Measurements from ENCODE around the gene PRRC2A.
A peak's percentile ranks its signal among the peaks of the same experiment; 100 is the strongest.

Gene PRRC2A

GRCh38 chr6:31626952-31627351 is 6.4 kb downstream of the PRRC2A start:
- no peak for DNase-seq

- DNase-seq, result no peak
These were observed 7.3 kb downstream of the PRRC2A start for GRCh38 chr6:31627690-31628287.

- no peak for DNase-seq
These were observed 8.5 kb downstream of the PRRC2A start for GRCh38 chr6:31629014-31629413.

GRCh38 chr6:31630177-31630934 is 9.8 kb downstream of the PRRC2A start:
- no peak for DNase-seq

- no peak for DNase-seq
These were observed 10.7 kb downstream of the PRRC2A start for GRCh38 chr6:31631209-31631608.

DNA sequence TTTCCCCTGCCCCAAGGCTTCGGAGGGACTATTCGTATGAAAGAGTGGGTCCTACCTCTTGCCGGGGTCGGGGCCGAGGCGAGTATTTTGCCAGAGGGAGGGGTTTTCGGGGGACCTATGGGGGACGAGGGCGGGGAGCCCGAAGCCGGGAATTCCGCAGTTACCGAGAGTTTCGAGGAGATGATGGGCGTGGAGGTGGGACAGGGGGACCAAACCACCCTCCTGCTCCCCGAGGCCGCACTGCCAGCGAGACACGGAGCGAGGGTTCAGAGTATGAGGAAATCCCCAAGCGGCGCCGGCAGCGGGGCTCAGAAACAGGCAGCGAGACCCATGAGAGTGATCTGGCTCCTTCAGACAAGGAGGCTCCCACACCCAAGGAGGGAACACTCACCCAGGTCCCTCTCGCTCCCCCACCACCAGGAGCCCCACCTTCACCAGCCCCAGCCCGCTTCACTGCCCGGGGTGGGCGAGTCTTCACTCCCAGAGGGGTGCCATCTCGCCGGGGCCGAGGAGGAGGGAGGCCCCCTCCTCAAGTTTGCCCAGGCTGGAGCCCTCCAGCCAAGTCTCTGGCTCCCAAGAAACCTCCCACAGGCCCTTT is 11.3 kb downstream of the PRRC2A start:
- DNase-seq, result no peak

DNA sequence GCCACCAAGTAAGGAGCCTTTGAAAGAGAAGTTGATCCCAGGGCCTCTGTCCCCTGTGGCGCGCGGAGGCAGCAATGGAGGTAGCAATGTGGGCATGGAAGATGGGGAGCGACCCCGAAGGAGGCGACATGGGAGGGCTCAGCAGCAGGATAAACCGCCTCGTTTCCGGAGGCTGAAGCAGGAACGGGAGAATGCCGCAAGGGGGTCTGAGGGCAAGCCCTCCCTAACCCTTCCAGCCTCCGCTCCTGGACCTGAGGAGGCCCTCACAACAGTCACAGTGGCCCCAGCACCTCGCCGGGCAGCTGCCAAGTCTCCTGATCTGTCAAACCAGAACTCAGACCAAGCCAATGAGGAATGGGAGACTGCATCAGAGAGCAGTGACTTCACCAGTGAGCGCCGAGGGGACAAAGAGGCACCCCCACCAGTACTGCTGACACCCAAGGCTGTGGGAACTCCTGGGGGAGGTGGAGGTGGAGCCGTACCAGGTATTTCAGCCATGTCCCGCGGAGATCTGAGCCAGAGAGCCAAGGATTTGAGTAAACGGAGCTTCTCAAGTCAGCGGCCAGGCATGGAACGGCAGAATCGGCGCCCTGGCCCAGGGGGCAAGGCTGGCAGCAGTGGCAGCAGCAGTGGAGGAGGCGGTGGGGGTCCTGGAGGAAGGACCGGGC is 11.9 kb downstream of the PRRC2A start:
- DNase-seq, result no peak

GRCh38 chr6:31633447-31633846 is 12.9 kb downstream of the PRRC2A start:
- no peak for DNase-seq

GRCh38 chr6:31634131-31634530 is 13.6 kb downstream of the PRRC2A start:
- no peak for DNase-seq

DNA sequence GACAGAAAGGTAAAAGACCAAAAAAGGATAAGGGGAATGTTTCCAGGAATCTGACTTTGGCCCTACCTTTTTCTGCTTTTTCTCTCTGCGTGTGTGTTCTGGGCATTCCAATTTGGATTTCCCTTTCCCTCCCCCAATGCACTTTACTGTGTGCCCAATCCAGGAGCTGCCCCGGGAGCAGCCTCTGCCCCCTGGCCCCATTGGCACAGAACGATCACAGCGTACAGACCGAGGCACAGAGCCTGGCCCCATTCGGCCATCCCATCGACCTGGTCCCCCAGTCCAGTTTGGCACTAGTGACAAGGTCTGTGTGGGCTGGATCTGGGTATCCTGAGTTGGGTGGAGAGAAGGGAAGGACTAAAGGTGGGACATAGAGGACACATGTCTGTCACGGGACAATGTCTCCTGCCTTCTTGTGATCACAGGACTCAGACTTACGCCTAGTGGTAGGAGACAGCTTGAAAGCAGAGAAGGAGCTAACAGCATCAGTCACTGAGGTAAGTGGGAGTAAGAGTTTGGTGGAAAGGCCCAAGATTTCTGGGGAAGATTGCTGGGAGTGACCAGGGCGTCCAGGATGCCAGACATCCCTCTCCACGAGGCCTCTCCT is 14.6 kb downstream of the PRRC2A start:
- DNase-seq, result no peak

- DNase-seq, result no peak
These were observed 16.4 kb downstream of the PRRC2A start for GRCh38 chr6:31636698-31637596.

DNA sequence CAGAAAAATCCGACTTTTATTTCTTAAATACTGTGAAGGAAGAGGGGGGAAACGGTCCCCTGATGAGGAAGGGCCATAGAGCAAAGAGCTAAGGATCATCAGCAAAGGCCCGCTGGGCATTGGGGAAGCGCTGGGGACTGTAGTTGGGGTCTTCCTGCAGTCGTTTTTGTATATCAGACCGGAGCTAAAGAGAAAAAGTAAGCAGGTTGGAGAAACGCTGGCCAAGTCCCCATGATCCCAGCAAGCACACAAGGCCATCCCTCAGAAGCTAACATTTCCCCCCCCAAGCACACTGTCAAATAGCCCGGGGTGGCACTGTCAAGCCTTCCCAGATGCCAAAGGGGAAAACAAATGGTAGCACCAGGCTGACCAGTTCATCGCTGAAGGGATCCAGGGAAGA is 18.5 kb downstream of the PRRC2A start:
- DNase-seq, result no peak

DNA sequence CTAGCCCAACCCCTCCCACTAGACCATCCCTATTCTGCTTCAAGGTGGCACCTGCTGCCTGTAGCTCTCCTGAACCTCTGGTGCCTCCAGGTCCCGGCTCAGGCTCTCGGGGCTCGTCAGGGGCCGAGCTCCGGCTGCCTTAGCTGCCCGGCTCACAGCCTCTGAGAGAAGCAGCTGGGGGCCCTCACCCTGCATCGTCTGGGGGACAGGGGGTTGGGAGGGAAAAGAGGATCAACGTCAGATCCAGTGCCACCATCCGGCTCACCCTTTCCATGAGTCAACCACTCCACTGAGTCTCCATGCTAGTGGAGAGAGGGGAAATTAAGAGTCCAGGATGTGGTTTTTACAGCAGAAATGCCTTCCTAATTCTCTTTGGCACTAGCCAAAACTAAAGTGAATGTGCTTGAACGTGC is 18.9 kb downstream of the PRRC2A start:
- peak in 2 of 3 donors; percentile 24 to 47 for DNase-seq

GRCh38 chr6:31640612-31641011 is 20.1 kb downstream of the PRRC2A start:
- no peak for DNase-seq

GRCh38 chr6:31641370-31641769 is 20.9 kb downstream of the PRRC2A start:
- no peak for DNase-seq

GRCh38 chr6:31642798-31643570 is 22.5 kb downstream of the PRRC2A start:
- no peak for DNase-seq

GRCh38 chr6:31643818-31644454 is 23.4 kb downstream of the PRRC2A start:
- no peak for DNase-seq

DNA sequence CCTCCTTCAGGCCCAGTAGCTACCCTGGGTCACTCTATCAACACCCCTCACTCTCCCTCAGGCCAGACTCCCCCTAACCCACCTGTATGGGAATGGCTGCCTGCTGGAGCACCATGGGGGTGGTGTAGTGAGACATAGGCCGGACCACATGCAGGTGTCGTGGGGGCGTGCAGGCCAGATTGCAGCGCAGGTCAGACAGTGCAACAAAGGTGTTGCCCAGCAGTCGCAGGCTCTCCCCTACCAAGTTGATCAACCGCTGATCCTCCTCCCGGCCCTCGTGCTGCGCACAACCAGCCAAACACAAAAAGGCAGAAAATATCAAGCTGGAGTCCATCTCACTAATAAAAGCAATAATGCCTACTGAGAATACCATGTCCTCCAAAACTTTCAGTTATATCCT is 24.8 kb downstream of the PRRC2A start:
- DNase-seq, result no peak

DNA sequence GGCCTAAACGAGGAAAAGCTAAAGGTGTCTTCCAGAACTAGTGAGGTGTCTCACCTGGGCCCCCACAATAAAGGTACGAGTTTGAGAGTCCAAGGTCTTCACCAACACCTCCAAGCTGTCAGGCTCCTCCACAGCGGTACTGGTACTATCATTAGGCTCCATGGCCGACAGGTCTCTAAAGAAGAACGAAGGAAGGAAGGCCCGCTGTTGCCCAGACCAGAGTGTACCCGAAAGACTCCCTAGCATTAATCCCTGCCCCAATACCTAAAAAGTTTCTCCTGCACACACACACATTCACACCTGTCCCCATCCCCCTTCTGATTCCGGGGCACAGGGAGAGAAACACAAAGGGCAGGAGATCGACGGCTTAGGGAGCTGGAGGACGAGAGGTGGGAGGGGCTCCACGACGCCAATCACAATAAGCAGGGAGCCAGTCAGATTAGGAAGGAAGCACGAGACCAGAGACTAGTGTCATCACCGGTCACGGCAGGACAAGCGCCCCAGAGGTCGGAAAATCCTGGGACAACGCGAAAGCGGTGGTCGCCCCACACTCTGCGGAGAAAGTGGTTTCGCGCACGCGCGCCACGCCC is 31.2 kb downstream of the PRRC2A start:
- peak; percentile 92 to 94 (median 92) for DNase-seq
